Endothelial cell (in vitro differentiated cells): ENCODE results near the gene ABAT. TPM values are rescaled to one million over a fixed set of nuclear protein-coding genes. Genes with fewer than 3 reads are reported as not detected.

Experiments
- DNase-seq: peaks from one replicate; pipeline ENCODE4 v3.0.0; 2021; ENCODE audit warnings: low spot score
- H3K27ac Mint-ChIP-seq: one replicate; pipeline ENCODE4 v1.8.0; 2021; ENCODE audit warnings: mixed read lengths, inconsistent platforms; ENCODE audit not compliant: unreplicated experiment
- H3K27me3 Mint-ChIP-seq: one replicate; pipeline ENCODE4 v1.8.0; 2021; ENCODE audit warnings: mild to moderate bottlenecking, moderate library complexity, mixed read lengths, inconsistent platforms; ENCODE audit not compliant: unreplicated experiment
- H3K36me3 Mint-ChIP-seq: one replicate; pipeline ENCODE4 v1.8.0; 2021; ENCODE audit warnings: mild to moderate bottlenecking, low read depth, mixed read lengths, inconsistent platforms; ENCODE audit not compliant: unreplicated experiment
- H3K4me1 Mint-ChIP-seq: one replicate; pipeline ENCODE4 v1.8.0; 2021; ENCODE audit warnings: mild to moderate bottlenecking, mixed read lengths, inconsistent platforms; ENCODE audit not compliant: unreplicated experiment
- H3K4me3 Mint-ChIP-seq: one replicate; pipeline ENCODE4 v1.8.0; 2021; ENCODE audit warnings: mild to moderate bottlenecking, mixed read lengths, inconsistent platforms; ENCODE audit not compliant: unreplicated experiment
- H3K9me3 Mint-ChIP-seq: one replicate; pipeline ENCODE4 v1.8.0; 2021; ENCODE audit warnings: mixed read lengths, inconsistent platforms; ENCODE audit not compliant: unreplicated experiment
- total RNA-seq: library from RNA; stranded (reverse); fragmentation: NEBNext Ultra II Directional; extraction: Animal tissue kit (Norgen Biotek cat#: 25700); gene quantifications from one replicate; pipeline ENCODE4 v1.2.1, GENCODE V29; 2021; ENCODE audit not compliant: unreplicated experiment
- TF ChIP-seq, protein P1 (sequence below): fragments of 200-600 bp; sonication (generic); IDR thresholded peaks from one replicate; pipeline ENCODE4 v1.5.0; 2021; ENCODE audit warnings: antibody characterized with exemption; ENCODE audit not compliant: unreplicated experiment

Gene ABAT
- total RNA-seq, 1 donor from 2014 or later = 1.6 TPM

GRCh38 chr16:8753416-8754054 lies 79.1 kb downstream of the ABAT start:
- Mint-ChIP-seq H3K27ac (no peak overlapping the region), H3K4me1 (no peaks in the 10 kb centered on the region), H3K36me3 (no peaks in the 10 kb centered on the region), H3K9me3 (no peaks in the 10 kb centered on the region), H3K4me3 (no peak overlapping the region), H3K27me3 (no peaks in the 10 kb centered on the region)
- TF ChIP-seq, protein P1, sequence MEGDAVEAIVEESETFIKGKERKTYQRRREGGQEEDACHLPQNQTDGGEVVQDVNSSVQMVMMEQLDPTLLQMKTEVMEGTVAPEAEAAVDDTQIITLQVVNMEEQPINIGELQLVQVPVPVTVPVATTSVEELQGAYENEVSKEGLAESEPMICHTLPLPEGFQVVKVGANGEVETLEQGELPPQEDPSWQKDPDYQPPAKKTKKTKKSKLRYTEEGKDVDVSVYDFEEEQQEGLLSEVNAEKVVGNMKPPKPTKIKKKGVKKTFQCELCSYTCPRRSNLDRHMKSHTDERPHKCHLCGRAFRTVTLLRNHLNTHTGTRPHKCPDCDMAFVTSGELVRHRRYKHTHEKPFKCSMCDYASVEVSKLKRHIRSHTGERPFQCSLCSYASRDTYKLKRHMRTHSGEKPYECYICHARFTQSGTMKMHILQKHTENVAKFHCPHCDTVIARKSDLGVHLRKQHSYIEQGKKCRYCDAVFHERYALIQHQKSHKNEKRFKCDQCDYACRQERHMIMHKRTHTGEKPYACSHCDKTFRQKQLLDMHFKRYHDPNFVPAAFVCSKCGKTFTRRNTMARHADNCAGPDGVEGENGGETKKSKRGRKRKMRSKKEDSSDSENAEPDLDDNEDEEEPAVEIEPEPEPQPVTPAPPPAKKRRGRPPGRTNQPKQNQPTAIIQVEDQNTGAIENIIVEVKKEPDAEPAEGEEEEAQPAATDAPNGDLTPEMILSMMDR = no peak
- DNase-seq = no peak

GRCh38 chr16:8756755-8757154 lies 82.3 kb downstream of the ABAT start:
- DNase-seq = no peak
- H3K9me3 Mint-ChIP-seq = no peaks in the 10 kb centered on the region
- H3K27me3 Mint-ChIP-seq = no peaks in the 10 kb centered on the region
- TF ChIP-seq, protein P1 = no peak
- no peak overlapping the region for H3K27ac Mint-ChIP-seq
- H3K4me3 Mint-ChIP-seq = no peak overlapping the region
- no peaks in the 10 kb centered on the region for H3K4me1 Mint-ChIP-seq
- no peaks in the 10 kb centered on the region for H3K36me3 Mint-ChIP-seq

DNA sequence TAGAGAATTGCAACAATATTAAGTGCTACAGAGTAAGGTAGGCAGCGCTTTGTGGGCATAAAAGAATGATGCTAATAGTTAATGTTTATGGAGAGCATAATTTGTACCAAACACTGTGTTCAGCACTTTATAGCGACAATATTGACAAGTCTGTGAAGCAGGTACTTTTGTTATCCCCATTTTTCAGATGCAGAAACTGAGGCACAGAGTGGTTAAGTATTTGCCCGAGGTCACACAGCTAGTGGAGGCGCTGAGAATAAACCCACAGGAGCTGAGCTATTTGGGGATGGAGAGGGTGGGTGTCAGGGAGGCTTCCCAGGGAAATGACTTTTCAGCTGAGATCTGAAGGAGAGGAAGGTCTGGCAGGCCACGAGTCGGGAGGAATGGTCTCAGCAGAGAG lies 83.6 kb downstream of the ABAT start:
- Mint-ChIP-seq H3K9me3 (no peaks in the 10 kb centered on the region), H3K4me1 (no peaks in the 10 kb centered on the region), H3K27me3 (no peaks in the 10 kb centered on the region), H3K4me3 (no peak overlapping the region), H3K36me3 (no peaks in the 10 kb centered on the region), H3K27ac (no peak overlapping the region)
- TF ChIP-seq, protein P1 = no peak
- DNase-seq = no peak

DNA sequence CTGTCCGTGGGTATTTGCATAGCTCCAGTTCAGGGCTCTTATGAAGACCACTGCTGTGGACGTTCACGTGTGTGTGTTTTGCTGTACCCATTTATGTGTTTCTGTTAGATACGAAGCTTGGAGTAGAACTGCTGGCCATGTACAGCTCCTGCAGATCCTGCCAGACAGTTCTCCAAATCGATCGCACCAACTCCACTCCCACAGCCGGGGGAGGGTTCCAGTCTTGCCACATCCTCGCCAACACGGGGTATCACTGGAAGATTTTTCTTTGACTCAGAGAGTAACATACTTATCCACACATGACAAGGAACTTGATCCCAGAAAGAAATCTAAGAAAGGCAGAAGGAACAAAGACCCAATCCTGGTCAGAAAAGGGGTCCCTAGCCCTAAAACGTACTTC lies 85.6 kb downstream of the ABAT start:
- DNase-seq = no peak
- Mint-ChIP-seq H3K36me3 (no peaks in the 10 kb centered on the region), H3K27ac (no peak overlapping the region), H3K9me3 (no peaks in the 10 kb centered on the region), H3K27me3 (no peaks in the 10 kb centered on the region), H3K4me3 (no peak overlapping the region), H3K4me1 (no peaks in the 10 kb centered on the region)
- TF ChIP-seq, protein P1 = no peak

- TF ChIP-seq, protein P1 = no peak
- Mint-ChIP-seq H3K36me3 (no peaks in the 10 kb centered on the region), H3K4me1 (no peaks in the 10 kb centered on the region), H3K9me3 (no peaks in the 10 kb centered on the region), H3K27me3 (no peaks in the 10 kb centered on the region), H3K27ac (no peak overlapping the region), H3K4me3 (no peak overlapping the region)
- no peak for DNase-seq
Observed at GRCh38 chr16:8761078-8761477, 86.7 kb downstream of the ABAT start.
